Stimulated activated CD4-positive, alpha-beta T cell treated with anti-CD3 and anti-CD28 coated beads, Interleukin-15, amount 100 ng/mL, for 1 hour (primary cell): ENCODE measurements around the gene OR10H5.
"Not testable (repeated sequence)": the region's sequence is repeated elsewhere in the genome, so short reads cannot be mapped to it uniquely, and the experiment has no call there.

ENCODE experiments used
- DNase-seq, 2 donors: peaks; one replicate each; pipeline ENCODE4 v3.0.0-alpha.2; 2020; ENCODE audit warnings: low read depth in 1 of 2, low spot score in 1 of 2

Gene OR10H5

DNA sequence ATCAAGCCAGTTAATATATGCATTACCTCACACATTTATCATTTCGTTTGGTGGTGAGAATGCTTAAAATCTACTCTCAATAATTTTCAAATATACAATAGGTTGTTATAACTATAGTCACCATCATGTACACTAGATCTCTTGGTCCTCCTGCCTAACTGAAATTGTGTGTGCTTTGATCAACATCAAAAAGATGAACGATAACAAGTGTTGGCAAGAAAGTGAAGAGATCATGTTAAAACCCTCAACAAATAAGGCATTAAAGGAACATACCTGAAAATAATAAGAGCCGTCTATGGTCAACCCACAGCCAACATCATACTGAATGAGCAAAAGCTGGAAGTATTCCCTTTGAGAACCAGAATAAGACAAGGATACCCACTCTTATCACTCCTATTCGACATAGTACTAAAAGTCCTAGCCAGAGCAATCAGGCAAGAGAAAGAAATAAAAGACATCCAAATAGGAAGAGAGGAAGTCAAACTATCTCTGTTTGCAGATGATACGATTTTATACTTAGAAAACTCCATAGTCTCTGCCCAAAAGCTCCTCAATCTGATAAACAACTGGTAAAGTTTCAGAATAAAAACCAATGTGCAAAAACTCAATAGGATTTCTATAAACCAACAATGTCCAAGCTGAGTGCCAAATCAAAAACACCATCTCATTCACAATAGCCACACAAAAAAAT lies 55.9 kb downstream of the OR10H5 start:
- DNase-seq = no peak

DNA sequence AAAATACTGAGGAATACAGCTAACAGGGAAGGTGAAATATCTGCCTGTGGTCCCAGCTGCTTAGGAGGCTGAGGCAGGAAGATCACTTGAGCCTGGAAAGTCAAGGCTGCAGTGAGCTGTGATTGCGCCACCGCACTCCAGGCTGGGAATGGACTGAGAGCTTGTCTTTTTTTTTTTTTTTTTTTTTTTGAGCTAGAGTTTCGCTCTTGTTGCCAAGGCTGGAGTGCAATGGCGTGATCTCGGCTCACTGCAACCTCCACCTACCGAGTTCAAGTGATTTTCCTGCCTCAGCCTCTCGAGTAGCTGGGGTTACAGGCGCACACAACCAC lies 56.4 kb downstream of the OR10H5 start:
- DNase-seq = not testable (repeated sequence)

DNA sequence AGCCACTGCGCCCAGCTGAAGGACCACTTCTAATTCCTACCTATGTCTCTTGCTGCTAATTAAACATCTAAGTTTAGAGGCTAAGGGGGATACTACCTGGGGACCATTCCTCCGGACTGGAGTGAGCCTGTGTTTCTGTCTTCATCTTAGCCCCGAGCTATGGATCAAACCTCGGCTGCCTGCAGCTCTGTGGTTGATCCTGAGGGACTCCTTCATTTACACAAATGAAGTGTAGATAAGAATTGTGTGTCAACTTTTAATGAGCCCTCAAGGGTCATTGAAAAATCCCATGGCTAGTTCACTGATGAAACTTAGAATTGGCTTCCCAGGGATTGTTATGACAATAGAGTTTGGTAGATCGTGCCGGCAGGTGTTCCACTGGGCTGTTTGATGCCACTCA lies 59.5 kb downstream of the OR10H5 start:
- DNase-seq = no peak

DNA sequence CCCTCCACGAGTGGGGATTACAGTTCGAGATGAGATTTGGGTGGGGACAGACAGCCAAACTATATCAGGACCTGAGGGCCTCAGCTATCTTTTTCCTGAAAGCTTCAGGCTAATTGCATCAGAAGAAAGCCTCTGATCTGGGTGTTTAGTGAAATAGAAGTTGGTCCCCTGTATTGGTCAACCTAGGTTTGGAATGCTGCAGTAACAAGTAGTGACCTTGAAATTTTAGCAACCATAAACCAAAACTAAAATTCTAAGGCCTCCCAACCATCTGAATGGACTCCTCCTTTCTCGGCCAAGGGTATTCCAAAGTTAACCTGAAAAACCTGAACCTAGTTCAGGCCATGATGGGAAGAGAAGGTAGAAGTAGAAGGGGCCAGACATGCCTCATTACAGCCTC lies 62.9 kb downstream of the OR10H5 start:
- no peak for DNase-seq
